Activated T-helper 17 cell treated with anti-CD3 and anti-CD28 coated beads, Interleukin-2, amount 50 U/mL, for 72 hours (primary cell): ENCODE results near the gene STARD9. TPM values are rescaled to one million over a fixed set of nuclear protein-coding genes. Genes with fewer than 3 reads are reported as not detected.
"Not testable (repeated sequence)": the region's sequence is repeated elsewhere in the genome, so short reads cannot be mapped to it uniquely, and the experiment has no call there.

ENCODE experiments used
- ATAC-seq: fragments of 150-1000 bp; cut with Tn5 transposase; replicated peaks from 2 replicates; pipeline ENCODE4 v1.10.0; 2021; ENCODE audit warnings: mild to moderate bottlenecking, moderate library complexity
- H3K27ac Mint-ChIP-seq: one replicate; pipeline ENCODE4 v1.8.0; 2022; ENCODE audit warnings: mixed read lengths
- H3K27me3 Mint-ChIP-seq: one replicate; pipeline ENCODE4 v1.8.0; 2022; ENCODE audit warnings: mixed read lengths
- H3K36me3 Mint-ChIP-seq: one replicate; pipeline ENCODE4 v1.8.0; 2022; ENCODE audit warnings: low read depth, mild to moderate bottlenecking, mixed read lengths
- H3K4me1 Mint-ChIP-seq: one replicate; pipeline ENCODE4 v1.8.0; 2022; ENCODE audit warnings: mixed read lengths
- H3K4me3 Mint-ChIP-seq: one replicate; pipeline ENCODE4 v1.8.0; 2022; ENCODE audit warnings: mild to moderate bottlenecking, mixed read lengths
- H3K9me3 Mint-ChIP-seq: one replicate; pipeline ENCODE4 v1.8.0; 2022; ENCODE audit warnings: mixed read lengths
- total RNA-seq, 2 donors: library from RNA; stranded (reverse); gene quantifications; one replicate each; pipeline ENCODE4 v1.2.3, GENCODE V29; 2022

The STARD9 gene
- 10 to 100 TPM in 1 of 2 donors, 1 to 10 TPM in 1; 9.5 to 10.9 TPM for total RNA-seq

GRCh38 chr15:42575188-42576039, at the start of gene STARD9:
STARD9 (plus strand) TSS chr15:42575606; CDS start chr15:42575716, 110 bp downstream.
- H3K4me1 Mint-ChIP-seq, result peaks cover 13% of the 10 kb centered on the region
- no peaks in the 10 kb centered on the region for H3K36me3 Mint-ChIP-seq
- peak within 1 kb of the TSS; percentile 92 for H3K4me3 Mint-ChIP-seq
- peaks cover 10% of the 10 kb centered on the region for H3K27me3 Mint-ChIP-seq
- H3K9me3 Mint-ChIP-seq, result no peaks in the 10 kb centered on the region
- peak; percentile 95 for ATAC-seq
- H3K27ac Mint-ChIP-seq, result peak within 1 kb of the TSS; percentile 62

DNA sequence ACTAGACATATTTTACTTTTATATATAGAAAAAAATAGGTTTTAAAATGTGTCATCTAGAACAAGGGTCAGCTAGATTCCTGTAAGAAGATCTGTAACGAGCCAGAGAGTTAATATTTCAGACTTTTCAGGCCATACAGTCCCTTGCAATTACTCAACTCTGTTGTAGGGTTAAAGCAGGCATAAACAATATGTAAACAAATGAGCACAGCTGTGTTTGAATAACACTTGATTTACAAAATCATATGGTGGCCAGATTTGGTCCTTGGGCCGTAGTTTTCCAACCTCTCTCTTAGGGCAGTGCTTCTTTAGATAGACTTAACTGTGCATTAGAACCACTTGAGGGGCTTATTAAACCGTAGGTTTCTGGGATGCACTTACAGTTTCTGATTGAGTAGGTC, 46.4 kb upstream of the STARD9 start:
- no peak overlapping the region for H3K4me3 Mint-ChIP-seq
- H3K4me1 Mint-ChIP-seq, result no peaks in the 10 kb centered on the region
- no peak overlapping the region for H3K27ac Mint-ChIP-seq
- H3K27me3 Mint-ChIP-seq, result no peaks in the 10 kb centered on the region
- ATAC-seq, result no peak
- no peaks in the 10 kb centered on the region for H3K9me3 Mint-ChIP-seq
- H3K36me3 Mint-ChIP-seq, result peaks cover 77% of the 10 kb centered on the region

- Mint-ChIP-seq H3K4me3 (no peak overlapping the region), H3K27ac (no peak overlapping the region), H3K36me3 (peaks cover 77% of the 10 kb centered on the region), H3K9me3 (no peaks in the 10 kb centered on the region), H3K27me3 (no peaks in the 10 kb centered on the region), H3K4me1 (no peaks in the 10 kb centered on the region)
- no peak for ATAC-seq
These were observed 42.2 kb upstream of the STARD9 start for GRCh38 chr15:42533246-42533645.

DNA sequence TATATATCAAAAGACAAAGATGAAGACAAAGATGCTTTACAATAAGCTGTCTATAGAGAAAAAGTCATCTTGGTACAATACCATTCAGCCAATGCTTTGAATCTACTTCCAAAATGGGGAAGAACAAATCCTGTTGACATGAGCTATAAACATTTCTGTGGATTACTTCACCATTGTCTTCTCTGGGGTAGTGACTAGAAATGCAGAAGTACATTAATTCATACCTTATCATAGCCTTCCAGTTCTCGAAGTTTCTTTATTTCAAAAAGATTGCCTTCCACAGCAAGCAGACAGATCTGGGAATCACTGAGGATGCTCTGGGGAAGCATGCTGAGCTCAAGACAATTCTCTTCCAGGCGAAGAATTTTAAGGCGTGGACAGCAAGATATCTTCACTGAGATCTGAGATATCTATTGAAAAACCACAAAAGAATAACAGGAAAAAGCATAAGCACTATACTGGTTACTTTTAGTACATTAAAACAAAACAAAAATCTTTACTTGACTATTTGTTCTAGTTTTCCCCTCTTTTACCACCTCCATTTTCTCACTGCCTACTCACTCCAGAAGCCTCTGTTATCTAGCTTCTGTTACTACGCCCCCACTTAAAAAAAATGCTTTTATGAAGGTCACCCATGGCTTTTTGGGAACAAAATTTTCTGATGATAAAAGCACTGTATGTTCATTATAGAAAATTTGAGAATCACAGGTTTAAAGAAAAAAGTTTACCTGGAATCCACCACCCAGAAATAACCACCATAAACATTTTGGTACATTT, 30.4 kb upstream of the STARD9 start:
- Mint-ChIP-seq H3K36me3 (peaks cover 82% of the 10 kb centered on the region), H3K9me3 (no peaks in the 10 kb centered on the region), H3K4me1 (peaks cover 29% of the 10 kb centered on the region), H3K4me3 (peak overlapping the region; percentile 99), H3K27ac (peak overlapping the region; percentile 99), H3K27me3 (no peaks in the 10 kb centered on the region)
- ATAC-seq, result no peak

DNA sequence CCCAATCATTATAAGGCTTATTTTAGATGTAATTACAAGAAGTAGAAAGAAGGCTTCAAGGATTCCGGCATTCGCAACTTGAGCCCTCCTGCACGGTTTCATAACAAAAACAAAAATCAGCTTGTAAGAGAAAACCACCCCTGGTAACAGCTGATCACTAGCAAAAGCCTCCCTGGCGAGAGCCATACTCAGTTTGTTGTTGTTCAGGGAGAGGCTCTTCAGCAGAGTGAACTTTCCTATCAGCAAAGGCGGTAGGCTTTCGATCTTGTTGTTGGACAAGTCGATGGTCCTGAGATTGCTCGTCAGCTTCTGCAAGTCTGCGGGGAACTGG, 27.5 kb upstream of the STARD9 start:
- no peak for ATAC-seq
- H3K4me1 Mint-ChIP-seq, result peaks cover 30% of the 10 kb centered on the region
- peak overlapping the region; percentile 99 for H3K4me3 Mint-ChIP-seq

DNA sequence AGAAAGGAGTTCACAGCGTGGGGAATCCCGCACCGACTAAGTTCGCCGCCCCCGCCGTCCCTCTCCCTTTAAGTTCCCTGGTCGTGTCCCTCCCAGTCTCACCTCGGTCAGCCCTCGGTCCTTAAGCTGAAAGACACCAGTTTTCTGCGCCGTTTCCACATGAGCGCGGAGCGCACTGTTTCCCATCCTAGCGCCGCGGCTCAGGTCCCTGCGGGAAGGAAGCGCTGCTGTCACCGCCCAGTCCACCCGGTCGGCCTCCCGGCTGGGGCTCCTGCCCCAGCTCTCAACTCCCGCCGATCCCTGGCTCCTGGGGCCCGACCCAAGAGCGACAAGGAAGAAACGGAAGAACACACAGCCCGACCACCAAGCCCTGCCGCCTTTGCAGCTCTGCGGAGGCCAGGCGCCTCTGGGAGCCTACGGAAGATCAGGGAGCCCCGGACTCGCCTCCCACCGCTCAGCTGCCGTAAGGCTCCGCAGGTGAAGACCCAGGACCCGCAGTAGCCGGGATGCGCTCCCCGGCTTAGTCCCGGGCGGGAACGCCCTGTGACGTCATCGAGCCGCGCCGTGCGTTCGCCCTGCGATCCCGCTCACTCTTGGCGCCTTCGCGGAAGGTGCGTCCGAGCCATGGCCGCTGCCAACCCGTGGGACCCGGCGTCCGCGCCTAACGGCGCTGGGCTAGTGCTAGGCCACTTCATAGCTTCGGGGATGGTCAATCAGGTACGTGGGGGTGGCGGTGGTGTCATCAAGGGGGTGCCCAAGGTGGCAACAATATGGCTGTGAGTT, 27.0 kb upstream of the STARD9 start, which contains the start of the genes HAUS2 and LRRC57:
HAUS2 (plus strand) TSS at position 590 of the 783 bp plus-strand sequence; CDS start at position 625, 35 bp downstream.
LRRC57 (minus strand) TSS at position 545 of the 783 bp plus-strand sequence; CDS start at position 186, 359 bp downstream.
- peaks cover 73% of the 10 kb centered on the region for H3K36me3 Mint-ChIP-seq
- ATAC-seq, result peak; percentile 95
- H3K27me3 Mint-ChIP-seq, result no peaks in the 10 kb centered on the region
- H3K4me3 Mint-ChIP-seq, result peak within 1 kb of the TSS; percentile 99
- H3K9me3 Mint-ChIP-seq, result no peaks in the 10 kb centered on the region
- peaks cover 33% of the 10 kb centered on the region for H3K4me1 Mint-ChIP-seq
- H3K27ac Mint-ChIP-seq, result peak within 1 kb of the TSS; percentile 99

More for the DNA sequence above, 27.5 kb upstream of the STARD9 start:
- H3K36me3 Mint-ChIP-seq, result peaks cover 73% of the 10 kb centered on the region
- no peaks in the 10 kb centered on the region for H3K9me3 Mint-ChIP-seq
- no peaks in the 10 kb centered on the region for H3K27me3 Mint-ChIP-seq
- H3K27ac Mint-ChIP-seq, result peak overlapping the region; percentile 99

DNA sequence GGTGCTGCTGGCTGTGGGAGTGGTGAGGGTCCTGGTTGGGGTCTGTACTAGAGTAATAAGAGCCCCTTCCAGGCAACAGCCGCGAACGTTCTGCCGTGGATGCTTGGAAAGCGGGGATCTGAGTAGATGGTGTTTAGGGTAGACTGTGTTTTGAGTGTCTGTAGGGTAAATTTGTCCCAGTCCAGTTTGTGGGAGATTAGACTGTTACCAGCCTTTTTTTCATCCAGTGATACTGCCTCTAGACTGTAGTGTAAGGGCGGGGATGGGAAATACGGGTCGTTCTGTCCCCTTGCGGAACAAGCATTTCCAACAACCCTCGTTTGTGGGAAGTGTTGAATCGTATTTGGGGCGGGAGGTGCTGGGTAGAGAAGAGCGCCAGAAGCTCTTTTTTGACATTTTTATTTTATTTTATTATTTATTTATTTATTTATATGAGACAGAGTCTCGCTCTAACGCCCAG, 26.3 kb upstream of the STARD9 start:
- peak overlapping the region; percentile 99 for H3K4me3 Mint-ChIP-seq
- no peaks in the 10 kb centered on the region for H3K9me3 Mint-ChIP-seq
- ATAC-seq, result peak; percentile 23
- no peaks in the 10 kb centered on the region for H3K27me3 Mint-ChIP-seq
- H3K4me1 Mint-ChIP-seq, result peaks cover 39% of the 10 kb centered on the region
- peak overlapping the region; percentile 99 for H3K27ac Mint-ChIP-seq
- peaks cover 73% of the 10 kb centered on the region for H3K36me3 Mint-ChIP-seq

DNA sequence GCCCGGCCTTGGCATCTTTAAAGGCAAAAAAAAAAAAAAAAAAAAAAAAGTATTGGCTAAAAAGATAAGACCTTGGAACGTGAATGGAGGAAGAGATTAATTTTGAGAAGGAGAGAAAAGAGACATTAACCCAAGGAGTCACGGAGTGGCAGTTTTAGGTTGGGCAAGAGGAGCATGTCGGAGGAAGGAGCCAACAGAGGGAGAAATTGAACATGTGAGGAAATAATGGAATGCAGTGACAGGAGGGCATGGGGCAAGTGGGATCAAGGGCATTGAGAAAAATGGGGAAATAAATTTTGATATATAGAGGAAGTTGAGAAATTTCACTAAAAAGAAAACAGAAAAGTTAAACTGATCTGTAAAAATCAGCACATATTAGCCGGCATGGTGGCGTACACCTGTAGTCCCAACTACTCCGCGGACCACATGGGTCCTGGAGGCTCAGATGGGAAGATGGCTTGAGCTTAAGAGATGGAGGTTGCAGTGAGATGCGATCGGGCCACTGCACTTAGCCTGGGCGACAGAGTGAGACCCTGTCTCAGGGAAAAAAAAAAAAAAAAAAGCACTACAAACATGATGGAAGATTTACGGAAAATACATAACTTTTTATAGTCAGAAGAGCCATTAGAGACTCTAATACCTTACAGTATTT, 25.5 kb upstream of the STARD9 start:
- no peak for ATAC-seq
- peaks cover 67% of the 10 kb centered on the region for H3K36me3 Mint-ChIP-seq
- no peaks in the 10 kb centered on the region for H3K27me3 Mint-ChIP-seq
- H3K27ac Mint-ChIP-seq, result peak overlapping the region; percentile 99
- H3K9me3 Mint-ChIP-seq, result no peaks in the 10 kb centered on the region
- H3K4me3 Mint-ChIP-seq, result peak overlapping the region; percentile 99
- peaks cover 40% of the 10 kb centered on the region for H3K4me1 Mint-ChIP-seq

- H3K27ac Mint-ChIP-seq, result peak overlapping the region; percentile 44
- H3K9me3 Mint-ChIP-seq, result no peaks in the 10 kb centered on the region
These were observed 21.9 kb upstream of the STARD9 start for GRCh38 chr15:42553554-42553953.

GRCh38 chr15:42556550-42557207, 18.7 kb upstream of the STARD9 start:
- not testable (repeated sequence) for H3K27ac Mint-ChIP-seq, H3K9me3 Mint-ChIP-seq, H3K4me3 Mint-ChIP-seq, H3K27me3 Mint-ChIP-seq, ATAC-seq
- peaks cover 10% of the 10 kb centered on the region for H3K4me1 Mint-ChIP-seq
- H3K36me3 Mint-ChIP-seq, result peaks cover 67% of the 10 kb centered on the region

More at GRCh38 chr15:42553554-42553953, 21.9 kb upstream of the STARD9 start:
- Mint-ChIP-seq H3K4me1 (peaks cover 17% of the 10 kb centered on the region), H3K27me3 (no peaks in the 10 kb centered on the region), H3K4me3 (no peak overlapping the region), H3K36me3 (peaks cover 54% of the 10 kb centered on the region)
- no peak for ATAC-seq

- no peaks in the 10 kb centered on the region for H3K9me3 Mint-ChIP-seq
- H3K27ac Mint-ChIP-seq, result no peak overlapping the region
- H3K27me3 Mint-ChIP-seq, result no peaks in the 10 kb centered on the region
- no peak for ATAC-seq
- peaks cover 5% of the 10 kb centered on the region for H3K4me1 Mint-ChIP-seq
- H3K36me3 Mint-ChIP-seq, result peaks cover 74% of the 10 kb centered on the region
- no peak overlapping the region for H3K4me3 Mint-ChIP-seq
These were observed 16.7 kb upstream of the STARD9 start for GRCh38 chr15:42558739-42559138.

- Mint-ChIP-seq H3K4me3 (peak overlapping the region; percentile 92), H3K27ac (peak overlapping the region; percentile 62)
These were observed 711 bp downstream of the STARD9 start for GRCh38 chr15:42576040-42576594.

GRCh38 chr15:42576776-42577175, 1.4 kb downstream of the STARD9 start:
- Mint-ChIP-seq H3K4me1 (peaks cover 18% of the 10 kb centered on the region), H3K9me3 (no peaks in the 10 kb centered on the region), H3K4me3 (peak overlapping the region; percentile 92), H3K27me3 (peaks cover 10% of the 10 kb centered on the region), H3K27ac (no peak overlapping the region), H3K36me3 (no peaks in the 10 kb centered on the region)
- ATAC-seq, result no peak

More at GRCh38 chr15:42576040-42576594, 711 bp downstream of the STARD9 start:
- no peak for ATAC-seq
- Mint-ChIP-seq H3K4me1 (peaks cover 17% of the 10 kb centered on the region), H3K36me3 (no peaks in the 10 kb centered on the region), H3K27me3 (peaks cover 10% of the 10 kb centered on the region), H3K9me3 (no peaks in the 10 kb centered on the region)
